ENCODE results near the gene ABCA10. TPM values are rescaled to one million over a fixed set of nuclear protein-coding genes. Genes with fewer than 3 reads are reported as not detected.

ABCA10 gene
- total and polyA plus RNA-seq, 4 donors: 0.32 to 5.5 (median 2.0) TPM

DNA sequence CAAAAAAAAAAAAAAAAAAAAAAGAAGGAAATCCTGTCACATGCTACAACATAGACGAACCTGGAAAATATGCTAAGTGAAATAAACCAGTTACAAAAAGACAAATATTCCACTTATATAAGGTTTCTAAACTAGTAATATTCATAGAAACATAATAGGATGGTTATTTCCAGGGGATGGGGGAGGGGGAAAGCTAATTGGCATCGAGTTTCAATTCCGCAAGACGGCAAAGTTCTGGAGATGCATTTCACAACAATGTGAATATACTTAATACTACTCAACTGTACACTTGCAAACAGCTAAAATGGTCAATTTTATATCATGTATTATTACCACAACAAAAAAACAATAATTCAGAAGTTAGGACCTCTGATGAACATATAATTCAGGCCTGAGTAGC lies 130.0 kb downstream of the ABCA10 start:
- TF ChIP-seq TAF1 (conservative IDR thresholded peaks at IDR 0.05) (no peak), FOXA2 (IDR thresholded peaks at IDR 0.05) (no peak), GABPA (IDR thresholded peaks at IDR 0.05 in 1 of 2, conservative IDR thresholded peaks at IDR 0.05 in 1 of 2) (no peak), RXRA (IDR thresholded peaks at IDR 0.05) (no peak), CTCF (IDR thresholded peaks at IDR 0.05; ENCODE audit: low read depth, low read length, missing input control) (no peak), ZBTB33 (IDR thresholded peaks at IDR 0.05) (no peak), HNF4A (conservative IDR thresholded peaks at IDR 0.05) (no peak), NR2F2 (IDR thresholded peaks at IDR 0.05) (no peak)
- WGBS: 85% methylated on average over 4 of the region's 4 CpGs
- Histone ChIP-seq H3K9me3 (ENCODE audit: control insufficient read depth in 4 of 4, low read length in 3 of 4) (no peaks in the 10 kb centered on the region), H3K4me3 (ENCODE audit: low read depth in 1 of 3, low read length in 3 of 3) (no peak overlapping the region), H3K36me3 (ENCODE audit: control insufficient read depth in 4 of 4, insufficient read depth in 3 of 4, low read depth in 1 of 4, low read length in 3 of 4) (peaks cover 8 to 65% (median 40%) of the 10 kb centered on the region in 4 donors), H3K27me3 (ENCODE audit: control insufficient read depth in 4 of 4, insufficient read depth in 4 of 4, low read length in 3 of 4) (no peaks in the 10 kb centered on the region), H3K27ac (ENCODE audit: low read depth in 1 of 2, low read length in 2 of 2) (no peak overlapping the region), H3K9ac (ENCODE audit: low read depth in 1 of 2, low read length in 2 of 2) (no peak overlapping the region), H3K4me1 (ENCODE audit: control insufficient read depth in 4 of 4, insufficient read depth in 4 of 4, low read length in 3 of 4) (no peaks in the 10 kb centered on the region)
- DNase-seq (ENCODE audit: low spot score): no peak

Small RNA genes within 50 kb of the gene (small RNA-seq; reads per million reads assigned to genes)
- gene MIR4524B: not detected

Other genes with a start within 250 kb of the ABCA10 start
- gene ABCA9, start 167.9 kb downstream of the ABCA10 start, total RNA-seq: 10 to 100 TPM in 1 of 2 donors, 1 to 10 TPM in 1; 6.7 to 18.9 TPM
- gene ABCA9, start 167.9 kb downstream of the ABCA10 start, polyA plus RNA-seq: 1 to 10 TPM; 1.4 to 5.1 TPM
- 100 to 1,000 TPM in 1 of 2 donors, 10 to 100 TPM in 1; 45.5 to 158 TPM for gene ABCA6, start 86.9 kb downstream of the ABCA10 start, total RNA-seq
- 10 to 100 TPM; 37.5 to 49.5 TPM for gene ABCA6, start 86.9 kb downstream of the ABCA10 start, polyA plus RNA-seq
- 10 to 100 TPM; 18.7 to 84.4 TPM for gene ABCA5, start 98.3 kb upstream of the ABCA10 start, total RNA-seq
- gene ABCA5, start 98.3 kb upstream of the ABCA10 start, polyA plus RNA-seq: 10 to 100 TPM; 20.6 to 77.0 TPM
- gene MAP2K6, start 185.9 kb upstream of the ABCA10 start, total RNA-seq: 1 to 10 TPM; 2.0 to 5.4 TPM
- 1 to 10 TPM in 1 of 2 donors, under 1 TPM in 1; 0.31 to 3.2 TPM for gene MAP2K6, start 185.9 kb upstream of the ABCA10 start, polyA plus RNA-seq

Data from liver (tissue), 10 donors.